ENCODE data around the gene ULBP2. TPM values are rescaled to one million over a fixed set of nuclear protein-coding genes. Genes with fewer than 3 reads are reported as not detected.

Gene ULBP2
- total RNA-seq, 1 experiment from 2014 or later, result not detected

DNA sequence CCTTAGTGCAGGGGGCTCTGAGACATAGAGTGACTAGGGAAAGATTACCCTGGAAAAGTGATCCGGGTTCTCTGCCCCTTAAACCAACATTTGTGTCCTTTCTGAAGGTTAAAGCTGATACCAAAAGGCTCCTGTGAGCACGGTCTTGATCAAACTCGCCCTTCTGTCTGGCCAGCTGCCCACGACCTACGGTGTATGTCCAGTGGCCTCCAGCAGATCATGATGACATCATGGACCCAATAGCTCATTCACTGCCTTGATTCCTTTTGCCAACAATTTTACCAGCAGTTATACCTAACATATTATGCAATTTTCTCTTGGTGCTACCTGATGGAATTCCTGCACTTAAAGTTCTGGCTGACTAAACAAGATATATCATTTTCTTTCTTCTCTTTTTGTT lies 6.8 kb downstream of the ULBP2 start:
- H3K27me3 Mint-ChIP-seq (ENCODE audit: low read depth), result peaks cover 89% of the 10 kb centered on the region
- no peak overlapping the region for H3K18ac ChIP-seq (ENCODE audit: insufficient read length, low read depth, low read length)
- no peak overlapping the region for H2BK20ac ChIP-seq (ENCODE audit: low read depth, low read length, poor library complexity, severe bottlenecking)
- H3K4me1 Mint-ChIP-seq, result no peaks in the 10 kb centered on the region
- H4K8ac ChIP-seq (replicated peaks; ENCODE audit: insufficient read length, low read depth, low read length), result no peak overlapping the region
- no peaks in the 10 kb centered on the region for H3K36me3 Mint-ChIP-seq (ENCODE audit: insufficient read depth in 1 of 3, low read depth in 3 of 3)
- no peak overlapping the region for H3K4me2 ChIP-seq (ENCODE audit: insufficient read depth, insufficient read length, low read length)
- H3K9ac ChIP-seq (ENCODE audit: extremely low read depth, insufficient read length, low read length), result no peak overlapping the region
- no peak overlapping the region for H3K27ac ChIP-seq (ENCODE audit: insufficient read length, low read depth, low read length)
- H4K91ac ChIP-seq (ENCODE audit: insufficient read length, low read depth, low read length), result no peak overlapping the region
- no peak overlapping the region for H2BK120ac ChIP-seq (ENCODE audit: low read depth, low read length, poor library complexity, severe bottlenecking)
- H3K23me2 ChIP-seq (ENCODE audit: insufficient read length, low read depth, low read length, poor library complexity, severe bottlenecking), result no peaks in the 10 kb centered on the region
- H2AFZ ChIP-seq (ENCODE audit: low read length), result no peak overlapping the region
- H3K4me1 ChIP-seq (ENCODE audit: insufficient read depth, low read length), result no peaks in the 10 kb centered on the region
- no peaks in the 10 kb centered on the region for H3K9me3 ChIP-seq (ENCODE audit: control insufficient read depth, low read depth, low read length)
- H3K9me3 Mint-ChIP-seq, result no peaks in the 10 kb centered on the region
- no peaks in the 10 kb centered on the region for H3K79me1 ChIP-seq (ENCODE audit: insufficient read depth, low read depth, low read length, poor library complexity, severe bottlenecking)
- no peak overlapping the region for H3K4me3 Mint-ChIP-seq
- WGBS (ENCODE audit: extremely low coverage, insufficient read length, low lambda C conversion rate), result no CpG with 5 or more reads among the region's 5 CpGs
- H4K5ac ChIP-seq (ENCODE audit: insufficient read length, low read depth, low read length), result no peak overlapping the region
- TF ChIP-seq CTCF (conservative IDR thresholded peaks at IDR 0.05), result no peak
- no peak overlapping the region for H3K56ac ChIP-seq (ENCODE audit: insufficient read length, low read depth, low read length)
- no peak overlapping the region for H2BK15ac ChIP-seq (ENCODE audit: low read depth, low read length)
- no peaks in the 10 kb centered on the region for H4K20me1 ChIP-seq (ENCODE audit: control insufficient read depth, insufficient read depth, insufficient read length)
- H3K23ac ChIP-seq (ENCODE audit: insufficient read length, low read depth, low read length), result no peak overlapping the region
- H3K27ac Mint-ChIP-seq, result no peak overlapping the region
- H2BK12ac ChIP-seq (ENCODE audit: insufficient read length, low read depth, low read length), result no peak overlapping the region
- no peak overlapping the region for H2BK5ac ChIP-seq (ENCODE audit: insufficient read length, low read length)
- no peak overlapping the region for H2AK5ac ChIP-seq (ENCODE audit: insufficient read length, low read length)
- no peak overlapping the region for H3K14ac ChIP-seq (ENCODE audit: insufficient read depth, low read length)
- no peaks in the 10 kb centered on the region for H3K79me2 ChIP-seq (ENCODE audit: insufficient read depth, low read length)
- H3T11ph ChIP-seq (ENCODE audit: low read length), result no peak overlapping the region
- H3K27me3 ChIP-seq (ENCODE audit: insufficient read depth, low read length), result peaks cover 27% of the 10 kb centered on the region; the same call in 1 of the 2 replicates
- no peak for DNase-seq
- H3K4ac ChIP-seq (ENCODE audit: low read depth, low read length), result no peak overlapping the region

Data from H9 (cell line).